SK-N-SH treated with all-trans-retinoic acid at 6 μM for 48 hours (cell line): Measurements from ENCODE around the gene ADAM19.

ENCODE experiments used
- ATAC-seq: fragments of 200-7000 bp; cut with Tn5 transposase; 3 replicates; pipeline ENCODE4 v1.9.1; 2020; ENCODE audit warnings: mild to moderate bottlenecking, moderate library complexity
- ARNTL ChIP-seq: fragments of 450-650 bp; formaldehyde crosslinking; IDR thresholded peaks from 2 replicates; pipeline ENCODE4 v1.5.0; 2020; ENCODE audit warnings: low read depth, mild to moderate bottlenecking, moderate library complexity, borderline replicate concordance
- BACH2 ChIP-seq: fragments of 250-450 bp; sonication (Bioruptor Pico); IDR thresholded peaks from 2 replicates; pipeline ENCODE4 v1.9.0; 2021; ENCODE audit warnings: mild to moderate bottlenecking, borderline replicate concordance
- CSDC2 ChIP-seq: fragments of 250-450 bp; sonication (Bioruptor Pico); IDR thresholded peaks from 2 replicates; pipeline ENCODE4 v1.5.0; 2020; ENCODE audit warnings: mild to moderate bottlenecking, moderate library complexity
- ESRRG ChIP-seq: fragments of 250-450 bp; sonication (Bioruptor Pico); IDR thresholded peaks from 2 replicates; pipeline ENCODE4 v1.6.1; 2021; ENCODE audit warnings: mild to moderate bottlenecking
- GLIS3 ChIP-seq: fragments of 250-450 bp; sonication (Bioruptor Pico); IDR thresholded peaks from 2 replicates; pipeline ENCODE4 v1.5.0; 2020; ENCODE audit warnings: mild to moderate bottlenecking, moderate library complexity
- ISL1 ChIP-seq: fragments of 250-450 bp; sonication (Bioruptor Pico); IDR thresholded peaks from 2 replicates; pipeline ENCODE4 v2.1.2; 2022; ENCODE audit warnings: mild to moderate bottlenecking, moderate library complexity
- OSR1 ChIP-seq: fragments of 250-450 bp; sonication (Bioruptor Pico); IDR thresholded peaks from 2 replicates; pipeline ENCODE4 v1.8.0; 2022; ENCODE audit warnings: moderate library complexity, mild to moderate bottlenecking, inconsistent platforms
- PPARA ChIP-seq: fragments of 250-450 bp; sonication (Bioruptor Pico); IDR thresholded peaks from 2 replicates; pipeline ENCODE4 v1.5.0; 2020; ENCODE audit warnings: mild to moderate bottlenecking, borderline replicate concordance
- RARB ChIP-seq: fragments of 250-450 bp; sonication (Bioruptor Pico); IDR thresholded peaks from 2 replicates; pipeline ENCODE4 v1.8.0; 2021; ENCODE audit warnings: mild to moderate bottlenecking, moderate library complexity
- SNAI2 ChIP-seq: fragments of 250-450 bp; sonication (Bioruptor Pico); IDR thresholded peaks from 2 replicates; pipeline ENCODE4 v1.5.0; 2020; ENCODE audit warnings: mild to moderate bottlenecking, moderate library complexity
- TCF4 ChIP-seq: fragments of 250-450 bp; sonication (Bioruptor Pico); IDR thresholded peaks from 2 replicates; pipeline ENCODE4 v1.8.0; 2021; ENCODE audit warnings: mild to moderate bottlenecking, moderate library complexity, borderline replicate concordance
- TOX ChIP-seq: fragments of 250-450 bp; sonication (Bioruptor Pico); IDR thresholded peaks from 2 replicates; pipeline ENCODE4 v1.8.0; 2021; ENCODE audit warnings: mild to moderate bottlenecking, moderate library complexity, borderline replicate concordance
- ZC3H10 ChIP-seq: fragments of 250-450 bp; sonication (Bioruptor Pico); IDR thresholded peaks from 2 replicates; pipeline ENCODE4 v1.5.1; 2021; ENCODE audit warnings: mild to moderate bottlenecking, moderate library complexity
- ZFP3 ChIP-seq: fragments of 250-450 bp; sonication (Bioruptor Pico); IDR thresholded peaks from 2 replicates; pipeline ENCODE4 v1.5.0; 2020; ENCODE audit warnings: mild to moderate bottlenecking, moderate library complexity
- ZFP30 ChIP-seq: fragments of 450-650 bp; formaldehyde crosslinking; IDR thresholded peaks from 2 replicates; pipeline ENCODE4 v1.5.0; 2022; ENCODE audit warnings: mild to moderate bottlenecking, moderate library complexity
- ZNF70 ChIP-seq: fragments of 450-650 bp; formaldehyde crosslinking; IDR thresholded peaks from 2 replicates; pipeline ENCODE4 v1.5.0; 2020; ENCODE audit warnings: mild to moderate bottlenecking, moderate library complexity
- ZNF8 ChIP-seq: fragments of 450-650 bp; formaldehyde crosslinking; IDR thresholded peaks from 2 replicates; pipeline ENCODE4 v1.5.0; 2020; ENCODE audit warnings: mild to moderate bottlenecking, moderate library complexity
- TF ChIP-seq, protein P1 (sequence below): fragments of 250-450 bp; sonication (Bioruptor Pico); IDR thresholded peaks from 2 replicates; pipeline ENCODE4 v1.5.1; 2020; ENCODE audit warnings: low read depth, mild to moderate bottlenecking, moderate library complexity
- TF ChIP-seq, protein P2 (sequence below): fragments of 250-450 bp; sonication (Bioruptor Pico); IDR thresholded peaks from 2 replicates; pipeline ENCODE4 v1.8.0; 2020; ENCODE audit warnings: mild to moderate bottlenecking, moderate library complexity, borderline replicate concordance
- TF ChIP-seq, protein P3 (sequence below): fragments of 250-450 bp; sonication (Bioruptor Pico); IDR thresholded peaks from 2 replicates; pipeline ENCODE4 v1.5.0; 2020; ENCODE audit warnings: mild to moderate bottlenecking, moderate library complexity
- TF ChIP-seq, protein P4 (sequence below): fragments of 250-450 bp; sonication (Bioruptor Pico); IDR thresholded peaks from 2 replicates; pipeline ENCODE4 v1.8.0; 2021; ENCODE audit warnings: low read depth, mild to moderate bottlenecking, moderate library complexity, borderline replicate concordance
- TF ChIP-seq, protein P5 (sequence below): fragments of 250-450 bp; sonication (Bioruptor Pico); IDR thresholded peaks from 2 replicates; pipeline ENCODE4 v1.5.1; 2021; ENCODE audit warnings: mild to moderate bottlenecking, moderate library complexity

The ADAM19 gene

DNA sequence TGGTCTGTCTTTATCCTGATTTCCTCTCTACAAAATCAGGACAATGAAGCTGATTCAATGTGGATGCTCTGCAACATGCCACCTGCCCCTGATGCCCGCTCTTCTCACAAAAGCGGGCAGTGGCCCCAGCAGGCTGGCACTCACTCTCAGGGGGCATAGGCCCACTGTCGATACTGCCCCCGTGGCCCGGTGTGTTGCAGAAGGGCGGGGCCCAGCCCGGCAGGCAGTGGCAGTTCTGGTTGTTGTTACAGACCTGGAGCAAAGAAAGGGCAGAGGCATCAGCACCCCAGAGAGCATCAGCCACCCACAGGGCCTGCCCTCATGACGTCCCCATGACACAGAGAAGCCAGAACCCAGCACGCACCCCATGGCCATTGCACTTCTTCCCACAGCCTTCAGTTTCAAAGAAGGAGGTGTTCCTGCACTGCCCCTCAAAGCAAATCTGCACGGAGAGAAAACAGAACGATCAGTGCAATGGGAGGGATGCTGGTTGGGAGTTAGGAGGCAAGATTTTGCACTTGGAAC lies 84.0 kb downstream of the ADAM19 start:
- ATAC-seq = no peak
- TF ChIP-seq SNAI2 (CRISPR knock-in tag) = no peak

DNA sequence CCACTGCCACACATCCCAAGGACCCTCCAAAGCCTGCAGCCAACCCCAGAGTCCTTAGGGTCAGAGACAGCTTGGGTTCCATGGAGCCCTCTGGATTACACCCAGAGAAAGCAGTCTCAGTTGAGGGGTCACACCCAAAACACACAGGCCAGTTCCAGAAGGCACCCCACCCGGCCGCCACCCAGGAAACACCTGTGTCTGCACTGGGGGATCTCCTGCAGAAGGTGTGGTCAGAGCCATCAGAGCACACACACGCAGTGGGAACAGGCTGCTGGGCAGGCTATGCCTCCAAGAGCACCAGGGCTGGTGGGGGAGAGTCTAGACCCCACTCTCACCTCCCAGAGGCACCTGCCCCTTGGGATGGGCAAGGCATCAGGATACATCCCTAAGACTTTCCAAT lies 88.2 kb downstream of the ADAM19 start:
- ATAC-seq = no peak
- TF ChIP-seq PPARA (CRISPR knock-in tag) (no peak), RARB (no peak), ESRRG (CRISPR knock-in tag) (no peak), ZC3H10 (no peak), ZFP3 (CRISPR knock-in tag) (no peak), ISL1 (CRISPR knock-in tag) (no peak), ZNF70 (no peak), GLIS3 (CRISPR knock-in tag) (no peak), BACH2 (CRISPR knock-in tag) (no peak), TOX (CRISPR knock-in tag) (no peak), ZFP30 (CRISPR knock-in tag) (no peak), OSR1 (CRISPR knock-in tag) (no peak), CSDC2 (CRISPR knock-in tag) (no peak), TCF4 (no peak), SNAI2 (CRISPR knock-in tag) (no peak), ZNF8 (CRISPR knock-in tag) (no peak)
- TF ChIP-seq, protein P1, sequence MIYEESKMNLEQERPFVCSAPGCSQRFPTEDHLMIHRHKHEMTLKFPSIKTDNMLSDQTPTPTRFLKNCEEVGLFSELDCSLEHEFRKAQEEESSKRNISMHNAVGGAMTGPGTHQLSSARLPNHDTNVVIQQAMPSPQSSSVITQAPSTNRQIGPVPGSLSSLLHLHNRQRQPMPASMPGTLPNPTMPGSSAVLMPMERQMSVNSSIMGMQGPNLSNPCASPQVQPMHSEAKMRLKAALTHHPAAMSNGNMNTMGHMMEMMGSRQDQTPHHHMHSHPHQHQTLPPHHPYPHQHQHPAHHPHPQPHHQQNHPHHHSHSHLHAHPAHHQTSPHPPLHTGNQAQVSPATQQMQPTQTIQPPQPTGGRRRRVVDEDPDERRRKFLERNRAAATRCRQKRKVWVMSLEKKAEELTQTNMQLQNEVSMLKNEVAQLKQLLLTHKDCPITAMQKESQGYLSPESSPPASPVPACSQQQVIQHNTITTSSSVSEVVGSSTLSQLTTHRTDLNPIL (CRISPR knock-in tag) = no peak
- TF ChIP-seq, protein P2, sequence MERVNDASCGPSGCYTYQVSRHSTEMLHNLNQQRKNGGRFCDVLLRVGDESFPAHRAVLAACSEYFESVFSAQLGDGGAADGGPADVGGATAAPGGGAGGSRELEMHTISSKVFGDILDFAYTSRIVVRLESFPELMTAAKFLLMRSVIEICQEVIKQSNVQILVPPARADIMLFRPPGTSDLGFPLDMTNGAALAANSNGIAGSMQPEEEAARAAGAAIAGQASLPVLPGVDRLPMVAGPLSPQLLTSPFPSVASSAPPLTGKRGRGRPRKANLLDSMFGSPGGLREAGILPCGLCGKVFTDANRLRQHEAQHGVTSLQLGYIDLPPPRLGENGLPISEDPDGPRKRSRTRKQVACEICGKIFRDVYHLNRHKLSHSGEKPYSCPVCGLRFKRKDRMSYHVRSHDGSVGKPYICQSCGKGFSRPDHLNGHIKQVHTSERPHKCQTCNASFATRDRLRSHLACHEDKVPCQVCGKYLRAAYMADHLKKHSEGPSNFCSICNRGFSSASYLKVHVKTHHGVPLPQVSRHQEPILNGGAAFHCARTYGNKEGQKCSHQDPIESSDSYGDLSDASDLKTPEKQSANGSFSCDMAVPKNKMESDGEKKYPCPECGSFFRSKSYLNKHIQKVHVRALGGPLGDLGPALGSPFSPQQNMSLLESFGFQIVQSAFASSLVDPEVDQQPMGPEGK (CRISPR knock-in tag) = no peak
- TF ChIP-seq, protein P3, sequence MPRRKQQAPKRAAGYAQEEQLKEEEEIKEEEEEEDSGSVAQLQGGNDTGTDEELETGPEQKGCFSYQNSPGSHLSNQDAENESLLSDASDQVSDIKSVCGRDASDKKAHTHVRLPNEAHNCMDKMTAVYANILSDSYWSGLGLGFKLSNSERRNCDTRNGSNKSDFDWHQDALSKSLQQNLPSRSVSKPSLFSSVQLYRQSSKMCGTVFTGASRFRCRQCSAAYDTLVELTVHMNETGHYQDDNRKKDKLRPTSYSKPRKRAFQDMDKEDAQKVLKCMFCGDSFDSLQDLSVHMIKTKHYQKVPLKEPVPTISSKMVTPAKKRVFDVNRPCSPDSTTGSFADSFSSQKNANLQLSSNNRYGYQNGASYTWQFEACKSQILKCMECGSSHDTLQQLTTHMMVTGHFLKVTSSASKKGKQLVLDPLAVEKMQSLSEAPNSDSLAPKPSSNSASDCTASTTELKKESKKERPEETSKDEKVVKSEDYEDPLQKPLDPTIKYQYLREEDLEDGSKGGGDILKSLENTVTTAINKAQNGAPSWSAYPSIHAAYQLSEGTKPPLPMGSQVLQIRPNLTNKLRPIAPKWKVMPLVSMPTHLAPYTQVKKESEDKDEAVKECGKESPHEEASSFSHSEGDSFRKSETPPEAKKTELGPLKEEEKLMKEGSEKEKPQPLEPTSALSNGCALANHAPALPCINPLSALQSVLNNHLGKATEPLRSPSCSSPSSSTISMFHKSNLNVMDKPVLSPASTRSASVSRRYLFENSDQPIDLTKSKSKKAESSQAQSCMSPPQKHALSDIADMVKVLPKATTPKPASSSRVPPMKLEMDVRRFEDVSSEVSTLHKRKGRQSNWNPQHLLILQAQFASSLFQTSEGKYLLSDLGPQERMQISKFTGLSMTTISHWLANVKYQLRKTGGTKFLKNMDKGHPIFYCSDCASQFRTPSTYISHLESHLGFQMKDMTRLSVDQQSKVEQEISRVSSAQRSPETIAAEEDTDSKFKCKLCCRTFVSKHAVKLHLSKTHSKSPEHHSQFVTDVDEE (CRISPR knock-in tag) = no peak
- TF ChIP-seq, protein P4, sequence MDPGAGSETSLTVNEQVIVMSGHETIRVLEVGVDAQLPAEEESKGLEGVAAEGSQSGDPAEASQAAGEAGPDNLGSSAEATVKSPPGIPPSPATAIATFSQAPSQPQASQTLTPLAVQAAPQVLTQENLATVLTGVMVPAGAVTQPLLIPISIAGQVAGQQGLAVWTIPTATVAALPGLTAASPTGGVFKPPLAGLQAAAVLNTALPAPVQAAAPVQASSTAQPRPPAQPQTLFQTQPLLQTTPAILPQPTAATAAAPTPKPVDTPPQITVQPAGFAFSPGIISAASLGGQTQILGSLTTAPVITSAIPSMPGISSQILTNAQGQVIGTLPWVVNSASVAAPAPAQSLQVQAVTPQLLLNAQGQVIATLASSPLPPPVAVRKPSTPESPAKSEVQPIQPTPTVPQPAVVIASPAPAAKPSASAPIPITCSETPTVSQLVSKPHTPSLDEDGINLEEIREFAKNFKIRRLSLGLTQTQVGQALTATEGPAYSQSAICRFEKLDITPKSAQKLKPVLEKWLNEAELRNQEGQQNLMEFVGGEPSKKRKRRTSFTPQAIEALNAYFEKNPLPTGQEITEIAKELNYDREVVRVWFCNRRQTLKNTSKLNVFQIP (CRISPR knock-in tag) = no peak

DNA sequence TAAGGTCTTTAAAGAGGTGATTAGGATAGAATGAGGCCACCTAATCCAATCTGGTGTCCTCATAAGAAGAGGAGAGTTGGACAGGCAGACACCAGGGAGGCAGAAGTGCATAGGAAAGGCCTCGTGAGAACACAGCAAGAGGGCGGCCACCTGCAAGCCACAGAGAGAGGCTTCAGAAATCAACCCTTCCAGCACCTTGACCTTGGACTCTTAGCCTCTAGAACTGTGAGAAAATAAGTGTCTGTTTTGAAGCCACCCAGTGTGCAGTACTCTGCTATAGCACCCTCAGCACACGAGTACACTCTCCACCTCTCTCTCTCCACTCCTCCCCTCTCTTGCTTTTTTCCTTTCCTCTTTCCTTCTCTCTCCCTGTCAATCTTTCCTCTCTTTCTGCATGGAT lies 88.7 kb downstream of the ADAM19 start:
- TF ChIP-seq BACH2 (CRISPR knock-in tag) (no peak), SNAI2 (CRISPR knock-in tag) (no peak), PPARA (CRISPR knock-in tag) (no peak), ZNF70 (no peak), ARNTL (CRISPR knock-in tag) (no peak), ESRRG (CRISPR knock-in tag) (no peak)
- TF ChIP-seq, protein P5, sequence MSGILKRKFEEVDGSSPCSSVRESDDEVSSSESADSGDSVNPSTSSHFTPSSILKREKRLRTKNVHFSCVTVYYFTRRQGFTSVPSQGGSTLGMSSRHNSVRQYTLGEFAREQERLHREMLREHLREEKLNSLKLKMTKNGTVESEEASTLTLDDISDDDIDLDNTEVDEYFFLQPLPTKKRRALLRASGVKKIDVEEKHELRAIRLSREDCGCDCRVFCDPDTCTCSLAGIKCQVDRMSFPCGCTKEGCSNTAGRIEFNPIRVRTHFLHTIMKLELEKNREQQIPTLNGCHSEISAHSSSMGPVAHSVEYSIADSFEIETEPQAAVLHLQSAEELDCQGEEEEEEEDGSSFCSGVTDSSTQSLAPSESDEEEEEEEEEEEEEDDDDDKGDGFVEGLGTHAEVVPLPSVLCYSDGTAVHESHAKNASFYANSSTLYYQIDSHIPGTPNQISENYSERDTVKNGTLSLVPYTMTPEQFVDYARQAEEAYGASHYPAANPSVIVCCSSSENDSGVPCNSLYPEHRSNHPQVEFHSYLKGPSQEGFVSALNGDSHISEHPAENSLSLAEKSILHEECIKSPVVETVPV = no peak
- no peak for ATAC-seq
